T-helper 2 cell treated with Interferon-gamma antibody and Interleukin-4, amounts not matched to agents 5 μg/mL and 100 μg/mL, for 36 hours (primary cell): Measurements from ENCODE around the gene ADCY2.

Source experiments
- DNase-seq: peaks from one replicate; pipeline ENCODE4 v3.0.0; 2021; ENCODE audit warnings: low spot score
- H3K27ac Mint-ChIP-seq: one replicate; pipeline ENCODE4 v1.8.0; 2021; ENCODE audit warnings: mild to moderate bottlenecking, mixed read lengths
- H3K27me3 Mint-ChIP-seq: one replicate; pipeline ENCODE4 v1.8.0; 2021; ENCODE audit warnings: low read depth, mixed read lengths
- H3K36me3 Mint-ChIP-seq: one replicate; pipeline ENCODE4 v1.8.0; 2021; ENCODE audit warnings: low read depth, mixed read lengths
- H3K4me1 Mint-ChIP-seq: one replicate; pipeline ENCODE4 v1.8.0; 2021; ENCODE audit warnings: low read depth, mixed read lengths
- H3K4me3 Mint-ChIP-seq: one replicate; pipeline ENCODE4 v1.8.0; 2022; ENCODE audit warnings: mild to moderate bottlenecking, moderate library complexity, mixed read lengths
- H3K9me3 Mint-ChIP-seq: one replicate; pipeline ENCODE4 v1.8.0; 2021; ENCODE audit warnings: mixed read lengths

ADCY2 gene

GRCh38 chr5:7589800-7590199, 193.9 kb downstream of the ADCY2 start:
- Mint-ChIP-seq H3K27me3 (no peaks in the 10 kb centered on the region), H3K27ac (no peak overlapping the region), H3K36me3 (no peaks in the 10 kb centered on the region), H3K9me3 (no peaks in the 10 kb centered on the region), H3K4me1 (no peaks in the 10 kb centered on the region), H3K4me3 (no peak overlapping the region)
- no peak for DNase-seq

- H3K36me3 Mint-ChIP-seq: no peaks in the 10 kb centered on the region
- no peak overlapping the region for H3K27ac Mint-ChIP-seq
- no peak for DNase-seq
- H3K4me3 Mint-ChIP-seq: no peak overlapping the region
- no peaks in the 10 kb centered on the region for H3K4me1 Mint-ChIP-seq
- H3K9me3 Mint-ChIP-seq: no peaks in the 10 kb centered on the region
- H3K27me3 Mint-ChIP-seq: no peaks in the 10 kb centered on the region
Measured at GRCh38 chr5:7592910-7593309, 197.0 kb downstream of the ADCY2 start.

- H3K9me3 Mint-ChIP-seq: no peaks in the 10 kb centered on the region
- H3K4me3 Mint-ChIP-seq: no peak overlapping the region
- H3K27me3 Mint-ChIP-seq: no peaks in the 10 kb centered on the region
- H3K4me1 Mint-ChIP-seq: no peaks in the 10 kb centered on the region
- no peaks in the 10 kb centered on the region for H3K36me3 Mint-ChIP-seq
- no peak for DNase-seq
- H3K27ac Mint-ChIP-seq: no peak overlapping the region
Measured at GRCh38 chr5:7597059-7597642, 201.2 kb downstream of the ADCY2 start.

DNA sequence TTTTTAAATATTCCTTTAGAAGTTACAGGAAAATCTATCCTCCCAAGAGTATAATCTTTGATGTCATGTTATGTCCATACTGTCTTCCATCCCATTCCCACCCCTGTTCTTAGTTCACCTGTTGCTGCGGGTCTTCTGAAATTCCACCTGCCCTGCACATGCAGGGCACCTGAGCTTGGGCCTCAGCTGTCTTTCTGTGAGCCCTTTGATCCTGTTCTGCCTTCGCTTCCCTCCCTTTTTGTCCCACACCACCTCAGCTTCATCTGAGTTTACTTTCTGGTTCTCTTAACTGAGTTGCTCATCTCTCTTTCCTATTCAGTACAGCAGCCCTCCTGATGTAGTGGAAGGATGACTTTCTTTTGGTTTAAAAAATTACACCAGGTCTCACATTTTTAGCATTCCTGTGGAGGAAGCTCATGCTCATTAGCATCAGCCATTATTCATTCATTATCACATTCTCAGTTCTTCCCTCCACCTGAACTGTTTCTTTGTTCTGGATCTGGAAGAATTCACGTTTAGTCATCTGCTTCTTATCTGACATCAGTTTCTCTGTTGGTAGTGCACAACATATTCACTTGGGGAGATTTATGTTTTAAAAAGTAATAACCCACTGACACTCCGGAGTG, 211.0 kb downstream of the ADCY2 start:
- no peak for DNase-seq
- H3K4me1 Mint-ChIP-seq: no peaks in the 10 kb centered on the region
- H3K9me3 Mint-ChIP-seq: peaks cover 4% of the 10 kb centered on the region
- no peaks in the 10 kb centered on the region for H3K27me3 Mint-ChIP-seq
- H3K4me3 Mint-ChIP-seq: no peak overlapping the region
- no peaks in the 10 kb centered on the region for H3K36me3 Mint-ChIP-seq
- no peak overlapping the region for H3K27ac Mint-ChIP-seq

DNA sequence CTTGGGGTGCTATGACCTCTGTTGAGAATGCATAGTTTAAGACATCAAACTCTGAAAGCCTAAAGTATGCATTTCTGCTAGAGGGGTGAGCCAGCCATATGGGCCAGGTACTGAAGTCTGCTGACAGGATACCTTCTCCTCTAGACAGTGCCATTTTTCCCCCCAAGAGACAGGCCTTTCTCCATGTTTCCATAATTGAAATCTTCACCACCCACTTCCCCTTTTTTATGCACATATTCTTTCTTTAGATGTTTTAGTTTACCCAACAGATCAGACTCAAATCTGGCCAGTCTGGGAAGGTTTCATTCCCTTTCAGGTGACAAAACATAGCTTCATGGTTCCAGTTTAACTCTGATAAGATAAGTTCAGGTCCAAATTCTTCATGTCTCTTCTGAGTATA, 212.8 kb downstream of the ADCY2 start:
- Mint-ChIP-seq H3K4me1 (no peaks in the 10 kb centered on the region), H3K9me3 (peaks cover 4% of the 10 kb centered on the region), H3K27ac (no peak overlapping the region), H3K4me3 (no peak overlapping the region), H3K36me3 (no peaks in the 10 kb centered on the region), H3K27me3 (no peaks in the 10 kb centered on the region)
- no peak for DNase-seq

DNA sequence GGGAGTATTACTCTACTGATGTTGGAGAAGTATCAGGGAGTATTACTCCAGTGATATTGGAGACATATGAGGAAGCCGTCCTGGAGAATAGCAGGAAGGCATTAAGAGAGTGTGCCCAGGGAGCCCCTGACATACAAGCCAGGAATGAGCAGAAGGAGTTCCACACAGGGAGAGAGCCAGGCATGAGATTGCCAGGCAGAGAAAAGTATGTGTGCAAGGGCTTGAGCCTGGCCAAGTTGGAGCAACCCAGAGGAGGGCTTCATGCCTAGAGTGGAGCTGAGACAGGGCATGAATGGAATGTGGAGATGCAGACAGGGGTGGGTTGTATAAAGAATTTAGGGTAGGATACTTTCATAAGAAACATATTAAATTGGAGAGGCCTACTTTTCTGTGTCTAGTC, 213.8 kb downstream of the ADCY2 start:
- peaks cover 4% of the 10 kb centered on the region for H3K9me3 Mint-ChIP-seq
- no peaks in the 10 kb centered on the region for H3K4me1 Mint-ChIP-seq
- no peak for DNase-seq
- H3K27me3 Mint-ChIP-seq: no peaks in the 10 kb centered on the region
- H3K36me3 Mint-ChIP-seq: no peaks in the 10 kb centered on the region
- no peak overlapping the region for H3K4me3 Mint-ChIP-seq
- no peak overlapping the region for H3K27ac Mint-ChIP-seq

GRCh38 chr5:7610531-7611177, 214.7 kb downstream of the ADCY2 start:
- Mint-ChIP-seq H3K9me3 (peaks cover 4% of the 10 kb centered on the region), H3K27ac (no peak overlapping the region), H3K4me1 (no peaks in the 10 kb centered on the region), H3K4me3 (no peak overlapping the region), H3K27me3 (no peaks in the 10 kb centered on the region), H3K36me3 (no peaks in the 10 kb centered on the region)
- DNase-seq: no peak

GRCh38 chr5:7611518-7611917, 215.6 kb downstream of the ADCY2 start:
- H3K27me3 Mint-ChIP-seq: no peaks in the 10 kb centered on the region
- no peaks in the 10 kb centered on the region for H3K36me3 Mint-ChIP-seq
- H3K4me3 Mint-ChIP-seq: no peak overlapping the region
- no peak for DNase-seq
- H3K27ac Mint-ChIP-seq: no peak overlapping the region
- H3K9me3 Mint-ChIP-seq: peaks cover 4% of the 10 kb centered on the region
- no peaks in the 10 kb centered on the region for H3K4me1 Mint-ChIP-seq

DNA sequence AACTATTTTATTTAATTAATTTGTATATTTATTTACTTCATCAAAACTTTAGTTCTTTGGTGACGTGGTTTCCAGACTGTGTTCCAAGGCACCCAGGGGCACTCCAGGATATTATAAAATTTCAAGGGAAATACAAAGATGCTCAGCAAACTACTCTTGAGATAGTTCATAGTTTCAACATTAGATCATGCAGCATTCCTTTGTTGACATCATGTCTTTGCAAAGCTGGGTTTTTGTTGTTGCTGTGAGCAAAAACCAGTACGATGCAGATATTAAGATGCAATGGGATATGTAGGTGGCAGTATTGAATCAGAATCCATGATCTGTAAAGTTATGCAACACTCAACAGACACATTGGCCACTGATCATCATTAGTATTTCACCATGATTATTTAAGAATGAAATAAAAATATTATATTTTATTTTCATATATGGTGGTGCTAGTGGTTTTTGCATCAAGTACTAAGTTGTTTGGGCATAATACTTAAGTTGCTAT, 219.7 kb downstream of the ADCY2 start:
- Mint-ChIP-seq H3K9me3 (no peaks in the 10 kb centered on the region), H3K4me1 (no peaks in the 10 kb centered on the region), H3K27me3 (no peaks in the 10 kb centered on the region), H3K36me3 (no peaks in the 10 kb centered on the region), H3K4me3 (no peak overlapping the region), H3K27ac (no peak overlapping the region)
- no peak for DNase-seq

DNA sequence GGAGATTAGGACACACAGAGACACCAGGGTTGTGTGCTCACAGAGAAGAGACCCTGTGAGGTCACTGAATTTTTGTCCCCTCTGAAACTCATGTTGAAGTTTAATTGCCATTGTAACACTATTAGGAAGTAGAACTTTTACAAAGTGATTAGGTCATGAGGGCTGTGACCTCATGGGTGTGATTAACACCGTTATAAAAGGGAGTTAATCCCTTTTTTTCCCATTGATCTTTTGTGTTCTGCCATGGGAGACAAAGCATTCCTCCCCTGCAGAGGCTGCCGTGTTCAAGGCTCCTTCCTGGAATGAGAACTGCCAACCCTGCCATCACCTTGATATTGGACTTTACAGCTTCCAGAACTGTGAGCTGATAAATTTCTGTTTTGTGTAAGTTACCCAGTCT, 221.0 kb downstream of the ADCY2 start:
- no peak overlapping the region for H3K27ac Mint-ChIP-seq

GRCh38 chr5:7622498-7622897, 226.6 kb downstream of the ADCY2 start:
- DNase-seq: no peak
- Mint-ChIP-seq H3K27ac (no peak overlapping the region), H3K4me1 (no peaks in the 10 kb centered on the region), H3K27me3 (no peaks in the 10 kb centered on the region), H3K9me3 (no peaks in the 10 kb centered on the region), H3K4me3 (no peak overlapping the region), H3K36me3 (no peaks in the 10 kb centered on the region)

More for the DNA sequence above, 221.0 kb downstream of the ADCY2 start:
- Mint-ChIP-seq H3K4me1 (no peaks in the 10 kb centered on the region), H3K27me3 (no peaks in the 10 kb centered on the region), H3K36me3 (no peaks in the 10 kb centered on the region), H3K9me3 (no peaks in the 10 kb centered on the region), H3K4me3 (no peak overlapping the region)
- no peak for DNase-seq

- DNase-seq: no peak
- Mint-ChIP-seq H3K27ac (no peak overlapping the region), H3K4me1 (no peaks in the 10 kb centered on the region), H3K4me3 (no peak overlapping the region), H3K36me3 (no peaks in the 10 kb centered on the region), H3K9me3 (no peaks in the 10 kb centered on the region), H3K27me3 (no peaks in the 10 kb centered on the region)
Measured at GRCh38 chr5:7625740-7626139, 229.8 kb downstream of the ADCY2 start.

DNA sequence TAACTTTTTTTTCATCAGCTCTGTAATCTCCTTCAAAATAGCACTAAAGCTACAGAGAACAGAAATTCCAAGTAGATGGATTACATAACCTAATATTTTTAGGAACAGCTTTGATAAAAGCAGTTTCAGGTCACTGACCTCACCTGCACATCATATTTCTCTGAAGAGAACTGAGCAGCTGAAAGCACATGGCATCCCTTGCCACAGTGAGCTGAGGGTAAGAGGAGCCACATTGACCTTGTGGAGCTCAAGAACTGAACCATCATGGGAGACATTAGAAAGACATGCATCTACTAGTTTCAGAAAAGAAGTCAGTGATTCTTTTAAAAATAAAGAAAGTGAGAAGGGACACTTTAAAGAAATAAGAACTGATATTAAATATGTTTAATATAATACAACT, 232.3 kb downstream of the ADCY2 start:
- Mint-ChIP-seq H3K27me3 (no peaks in the 10 kb centered on the region), H3K4me3 (no peak overlapping the region), H3K9me3 (no peaks in the 10 kb centered on the region), H3K4me1 (no peaks in the 10 kb centered on the region), H3K27ac (no peak overlapping the region), H3K36me3 (no peaks in the 10 kb centered on the region)
- no peak for DNase-seq

GRCh38 chr5:7628820-7629219, 232.9 kb downstream of the ADCY2 start:
- no peaks in the 10 kb centered on the region for H3K27me3 Mint-ChIP-seq
- DNase-seq: no peak
- no peak overlapping the region for H3K27ac Mint-ChIP-seq
- no peaks in the 10 kb centered on the region for H3K36me3 Mint-ChIP-seq
- H3K9me3 Mint-ChIP-seq: no peaks in the 10 kb centered on the region
- H3K4me3 Mint-ChIP-seq: no peak overlapping the region
- no peaks in the 10 kb centered on the region for H3K4me1 Mint-ChIP-seq
